ENCODE data around the gene KIAA1217.

Gene KIAA1217

DNA sequence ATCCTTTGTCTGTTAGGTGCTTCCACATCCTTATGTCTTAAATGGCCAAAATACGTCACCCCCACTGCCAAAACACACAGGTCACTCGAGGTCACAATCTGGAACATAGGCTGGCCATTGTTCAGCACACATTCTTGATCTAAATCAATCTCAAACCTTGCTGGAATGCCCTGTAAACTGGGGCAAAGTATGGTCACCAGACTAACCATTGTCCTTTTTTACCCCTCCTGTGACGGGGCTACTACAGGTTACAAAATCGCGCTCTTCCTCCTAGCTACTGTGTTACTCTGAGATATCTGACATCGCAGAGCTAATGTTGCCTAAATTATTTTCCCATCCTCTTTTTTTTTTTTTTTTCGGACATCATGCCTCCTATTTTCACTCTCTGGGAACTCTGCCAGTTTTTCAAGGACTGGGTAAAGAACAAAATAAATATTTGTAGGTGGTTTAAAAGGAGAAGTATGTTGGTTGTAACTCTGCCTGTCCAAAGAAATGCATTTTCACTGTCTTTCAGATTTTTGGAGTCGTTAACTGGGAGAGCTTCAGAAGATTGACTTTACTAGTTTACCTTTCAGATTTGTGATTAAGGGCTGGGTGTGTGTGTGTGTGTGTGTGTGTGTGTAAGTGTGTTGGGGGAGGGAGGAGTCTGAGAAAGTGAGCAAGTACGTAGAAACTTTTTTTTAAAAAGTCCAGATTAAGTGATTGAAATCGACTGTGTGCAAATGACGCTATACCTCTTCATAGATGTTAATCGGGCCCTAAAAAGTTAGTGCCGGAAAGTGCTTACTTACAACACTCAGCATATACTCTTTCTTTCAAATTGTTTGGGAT, 942 bp upstream of the KIAA1217 start:
- H3K4me3 ChIP-seq (replicated peaks; ENCODE audit: low read depth, low read length): peak overlapping the region; percentile 52
- TF ChIP-seq, protein P1, sequence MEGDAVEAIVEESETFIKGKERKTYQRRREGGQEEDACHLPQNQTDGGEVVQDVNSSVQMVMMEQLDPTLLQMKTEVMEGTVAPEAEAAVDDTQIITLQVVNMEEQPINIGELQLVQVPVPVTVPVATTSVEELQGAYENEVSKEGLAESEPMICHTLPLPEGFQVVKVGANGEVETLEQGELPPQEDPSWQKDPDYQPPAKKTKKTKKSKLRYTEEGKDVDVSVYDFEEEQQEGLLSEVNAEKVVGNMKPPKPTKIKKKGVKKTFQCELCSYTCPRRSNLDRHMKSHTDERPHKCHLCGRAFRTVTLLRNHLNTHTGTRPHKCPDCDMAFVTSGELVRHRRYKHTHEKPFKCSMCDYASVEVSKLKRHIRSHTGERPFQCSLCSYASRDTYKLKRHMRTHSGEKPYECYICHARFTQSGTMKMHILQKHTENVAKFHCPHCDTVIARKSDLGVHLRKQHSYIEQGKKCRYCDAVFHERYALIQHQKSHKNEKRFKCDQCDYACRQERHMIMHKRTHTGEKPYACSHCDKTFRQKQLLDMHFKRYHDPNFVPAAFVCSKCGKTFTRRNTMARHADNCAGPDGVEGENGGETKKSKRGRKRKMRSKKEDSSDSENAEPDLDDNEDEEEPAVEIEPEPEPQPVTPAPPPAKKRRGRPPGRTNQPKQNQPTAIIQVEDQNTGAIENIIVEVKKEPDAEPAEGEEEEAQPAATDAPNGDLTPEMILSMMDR (IDR thresholded peaks at IDR 0.05; ENCODE audit: low read depth, low read length, missing control alignments): no peak
- no peak for DNase-seq (ENCODE audit: extremely low read depth, low read depth)

- TF ChIP-seq, protein P1 (IDR thresholded peaks at IDR 0.05; ENCODE audit: low read depth, low read length, missing control alignments): no peak
- H3K4me3 ChIP-seq (replicated peaks; ENCODE audit: low read depth, low read length): peak overlapping the region; percentile 52
- DNase-seq (ENCODE audit: extremely low read depth, low read depth): peak; percentile 15
Observed at GRCh38 chr10:24209432-24209771, 464 bp downstream of the KIAA1217 start.

DNA sequence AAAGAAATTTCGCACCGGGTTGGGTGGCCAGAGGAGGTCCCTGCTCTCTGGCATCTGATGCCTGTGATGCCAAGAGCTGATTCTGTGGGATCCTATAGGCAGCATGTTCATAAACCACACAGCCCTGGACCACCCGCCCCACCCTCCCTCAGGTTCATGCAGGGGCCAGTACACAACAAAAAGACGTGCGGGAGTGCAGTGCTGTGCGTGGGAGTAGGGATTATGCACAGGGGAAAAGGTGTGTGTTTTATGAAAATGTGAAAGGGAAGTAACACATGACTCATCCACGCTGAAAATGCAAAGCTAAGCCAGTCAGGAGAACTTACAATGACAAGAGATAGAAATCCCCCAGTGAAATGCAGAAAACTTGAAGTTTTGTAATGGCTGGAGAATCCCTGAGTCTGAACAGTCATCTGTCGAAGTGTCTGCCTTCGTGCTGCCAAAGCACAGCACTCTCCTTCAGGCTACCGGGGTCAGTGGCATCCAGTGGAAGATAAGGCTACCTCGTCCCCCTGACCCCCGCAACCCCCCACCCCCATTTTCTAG, 1.1 kb downstream of the KIAA1217 start:
- TF ChIP-seq, protein P1 (IDR thresholded peaks at IDR 0.05; ENCODE audit: low read depth, low read length, missing control alignments): no peak
- peak; percentile 47 for DNase-seq (ENCODE audit: extremely low read depth, low read depth)
- H3K4me3 ChIP-seq (replicated peaks; ENCODE audit: low read depth, low read length): peak overlapping the region; percentile 52

DNA sequence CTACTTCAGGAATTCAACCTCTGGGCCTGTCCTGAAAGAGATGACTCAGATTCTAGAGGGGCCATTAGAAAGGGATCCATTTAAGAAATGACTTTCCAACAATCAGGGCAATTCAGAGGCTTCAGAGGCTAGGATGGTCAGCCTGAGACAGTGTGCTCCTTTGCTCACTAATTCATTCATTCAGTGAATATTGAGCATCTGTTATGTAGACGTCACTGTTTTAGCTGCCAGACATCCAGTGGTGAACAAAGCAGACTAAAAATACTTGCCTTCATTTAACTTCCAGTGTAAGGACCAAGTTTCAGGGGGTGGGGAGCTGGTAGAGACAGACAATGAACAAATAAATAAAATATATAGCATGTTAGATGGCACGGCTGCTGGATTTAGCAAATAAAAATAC, 1.6 kb downstream of the KIAA1217 start:
- TF ChIP-seq, protein P1 (IDR thresholded peaks at IDR 0.05; ENCODE audit: low read depth, low read length, missing control alignments): no peak
- H3K4me3 ChIP-seq (replicated peaks; ENCODE audit: low read depth, low read length): peak overlapping the region; percentile 52
- no peak for DNase-seq (ENCODE audit: extremely low read depth, low read depth)

GRCh38 chr10:24213266-24213665, 4.3 kb downstream of the KIAA1217 start:
- TF ChIP-seq, protein P1 (IDR thresholded peaks at IDR 0.05; ENCODE audit: low read depth, low read length, missing control alignments): no peak
- DNase-seq (ENCODE audit: extremely low read depth, low read depth): no peak
- H3K4me3 ChIP-seq (replicated peaks; ENCODE audit: low read depth, low read length): no peak overlapping the region

DNA sequence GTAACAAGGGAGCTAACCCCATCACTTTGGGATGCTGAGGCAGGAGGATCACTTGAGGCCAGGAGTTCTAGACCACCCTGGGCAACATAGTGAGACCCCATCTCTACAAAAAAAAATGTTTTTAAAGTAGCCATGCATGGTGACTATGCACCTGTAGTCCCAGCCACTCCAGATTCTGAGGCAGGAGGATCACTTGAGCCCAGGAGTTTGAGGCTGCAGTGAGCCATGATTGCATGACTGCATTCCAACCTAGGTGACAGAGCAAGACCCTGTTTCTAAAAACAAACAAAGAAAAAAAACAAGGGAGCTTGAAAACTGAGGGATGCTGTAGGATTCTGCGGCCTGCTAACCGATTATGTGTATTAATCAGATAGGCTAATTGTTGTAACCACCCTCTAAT, 4.9 kb downstream of the KIAA1217 start:
- TF ChIP-seq, protein P1 (IDR thresholded peaks at IDR 0.05; ENCODE audit: low read depth, low read length, missing control alignments): no peak
- no peak overlapping the region for H3K4me3 ChIP-seq (replicated peaks; ENCODE audit: low read depth, low read length)
- no peak for DNase-seq (ENCODE audit: extremely low read depth, low read depth)

All from HFF-Myc (cell line).